Tibial nerve (tissue), 4 donors: ENCODE data around the gene STIM1. TPM values are rescaled to one million over a fixed set of nuclear protein-coding genes. Genes with fewer than 3 reads are reported as not detected.

Experiments used
- DNase-seq, 2 donors: peaks; one replicate each; pipeline ENCODE4 v3.0.0-alpha.2; 2019; ENCODE audit warnings: low spot score in 2 of 2
- H3K27ac ChIP-seq, 4 donors: fragments of 200-600 bp; sonication (generic) in 3 of 4; one replicate each; pipeline ENCODE4 v1.5.1; 2017 to 2019; ENCODE audit warnings: mild to moderate bottlenecking in 1 of 4
- H3K27me3 ChIP-seq, 2 donors: fragments of 200-600 bp; sonication (generic) in 1 of 2; one replicate each; pipeline versions ENCODE4 v1.5.1 to v1.6.0; 2017 to 2019
- H3K36me3 ChIP-seq, 3 donors: fragments of 200-600 bp; sonication (generic); one replicate each; pipeline ENCODE4 v1.5.1; 2018 to 2019
- H3K4me1 ChIP-seq, 4 donors: fragments of 200-600 bp; sonication (generic) in 3 of 4; one replicate each; pipeline ENCODE4 v1.5.1; 2017 to 2019
- H3K4me3 ChIP-seq, 4 donors: fragments of 200-600 bp; sonication (generic) in 3 of 4; one replicate each; pipeline ENCODE4 v1.5.1; 2017 to 2019; ENCODE audit warnings: mild to moderate bottlenecking in 1 of 4, moderate library complexity in 1 of 4
- H3K9me3 ChIP-seq, 4 donors: fragments of 200-600 bp; sonication (generic) in 3 of 4; one replicate each; pipeline ENCODE4 v1.5.1; 2017 to 2019
- EP300 ChIP-seq, 2 donors: sonication (generic); formaldehyde crosslinking; IDR thresholded peaks; one replicate each; pipeline ENCODE4 v1.6.1; 2017; ENCODE audit warnings: antibody characterized with exemption in 2 of 2, mild to moderate bottlenecking in 1 of 2
- POLR2A ChIP-seq, 2 donors: fragments of 450-650 bp; IDR thresholded peaks; one replicate each; pipeline ENCODE4 v1.6.1; 2017; ENCODE audit warnings: antibody characterized with exemption in 2 of 2, mild to moderate bottlenecking in 2 of 2, moderate library complexity in 2 of 2
- whole genome bisulfite sequencing, 2 donors: methylation state at CpG; one replicate each; pipeline ENCODE4 v1.1.5; 2018; 5-methylcytosine and 5-hydroxymethylcytosine counted together
- total RNA-seq, 4 donors: library from RNA; depleted of rRNA; stranded (reverse); fragments of >200 nt; gene quantifications; one replicate each; pipeline ENCODE4 v1.1.0, GENCODE V29; 2016
- TF ChIP-seq, protein P1 (sequence below), 5 experiments: fragments of 200-600 bp in 3 of 5; fragments of 450-650 bp in 2 of 5; sonication (generic) in 3 of 5; IDR thresholded peaks; one replicate each; pipeline ENCODE4 v1.5.1; 2016 to 2019; ENCODE audit warnings: antibody characterized with exemption in 5 of 5, mild to moderate bottlenecking in 3 of 5, moderate library complexity in 2 of 5

STIM1 gene
- total RNA-seq, 4 donors from 2014 or later, result 51.3 to 70.1 (median 59.8) TPM

DNA sequence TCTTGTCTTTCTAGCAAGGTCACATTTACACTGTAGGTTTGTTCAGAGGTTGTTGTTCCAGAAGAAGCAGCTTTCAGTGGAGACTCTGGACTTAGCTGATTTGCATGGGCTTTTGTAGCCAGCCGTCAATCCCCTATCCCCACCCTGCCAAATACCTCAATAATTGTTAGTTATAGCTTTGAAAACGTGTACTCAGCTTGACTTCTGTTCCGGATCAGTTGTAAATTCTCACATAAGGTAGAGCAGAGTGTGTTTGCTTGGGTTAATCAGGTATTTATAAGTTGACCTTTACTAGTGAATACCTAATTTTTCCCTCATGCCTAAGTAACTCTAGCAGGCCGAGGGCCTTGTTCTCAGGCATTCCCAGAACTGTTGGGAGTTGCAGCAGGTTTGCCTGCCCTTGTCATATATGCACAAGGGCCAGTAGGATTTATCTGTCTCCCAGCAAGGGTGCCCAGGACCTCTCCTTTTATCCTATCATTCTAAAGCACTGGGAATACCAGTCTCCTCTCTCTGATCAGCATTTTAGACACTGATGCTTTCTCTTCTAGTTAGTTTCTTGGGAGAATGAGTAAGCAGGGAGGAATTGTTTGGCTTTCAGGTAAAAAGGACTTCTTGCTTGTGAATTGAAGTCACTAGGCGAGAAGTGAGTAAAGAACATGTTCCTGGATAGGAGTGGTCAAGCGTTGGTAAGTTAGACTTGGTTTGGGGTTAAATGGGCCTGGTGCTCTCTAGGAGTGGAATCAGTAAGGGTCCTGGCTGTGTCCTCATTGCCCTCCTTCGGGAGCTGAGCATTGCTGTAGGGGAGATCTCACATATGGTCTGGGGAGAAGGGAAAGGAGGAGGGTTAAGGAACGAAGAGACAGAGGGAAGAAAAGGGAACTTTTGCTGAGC lies 22.1 kb downstream of the STIM1 start:
- peak overlapping the region in 1 of 4 donors; percentile 18 for H3K27ac ChIP-seq
- no peak overlapping the region for H3K4me3 ChIP-seq

DNA sequence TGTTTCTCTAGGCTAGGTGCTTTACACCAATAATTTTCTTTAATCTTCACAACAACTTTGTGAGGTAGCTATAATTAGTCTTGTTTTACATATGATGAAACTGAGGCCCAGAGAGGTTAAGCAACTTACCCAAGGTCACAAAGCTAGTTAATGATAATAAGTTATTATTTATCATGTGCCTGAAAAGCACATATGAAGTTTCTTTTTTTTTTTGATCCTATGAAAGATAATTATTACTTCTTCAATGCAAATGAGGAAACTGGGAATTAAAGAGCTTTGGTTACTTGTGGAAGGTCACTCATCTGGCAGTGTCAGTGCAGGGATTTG lies 22.8 kb downstream of the STIM1 start:
- Histone ChIP-seq H3K27me3 (no peaks in the 10 kb centered on the region), H3K4me1 (peaks cover 0 to 46% (median 26%) of the 10 kb centered on the region in 4 donors), H3K4me3 (no peak overlapping the region), H3K27ac (no peak overlapping the region), H3K9me3 (no peaks in the 10 kb centered on the region), H3K36me3 (no peaks in the 10 kb centered on the region)
- no peak for TF ChIP-seq EP300 (IDR thresholded peaks at IDR 0.05)
- TF ChIP-seq, protein P1, sequence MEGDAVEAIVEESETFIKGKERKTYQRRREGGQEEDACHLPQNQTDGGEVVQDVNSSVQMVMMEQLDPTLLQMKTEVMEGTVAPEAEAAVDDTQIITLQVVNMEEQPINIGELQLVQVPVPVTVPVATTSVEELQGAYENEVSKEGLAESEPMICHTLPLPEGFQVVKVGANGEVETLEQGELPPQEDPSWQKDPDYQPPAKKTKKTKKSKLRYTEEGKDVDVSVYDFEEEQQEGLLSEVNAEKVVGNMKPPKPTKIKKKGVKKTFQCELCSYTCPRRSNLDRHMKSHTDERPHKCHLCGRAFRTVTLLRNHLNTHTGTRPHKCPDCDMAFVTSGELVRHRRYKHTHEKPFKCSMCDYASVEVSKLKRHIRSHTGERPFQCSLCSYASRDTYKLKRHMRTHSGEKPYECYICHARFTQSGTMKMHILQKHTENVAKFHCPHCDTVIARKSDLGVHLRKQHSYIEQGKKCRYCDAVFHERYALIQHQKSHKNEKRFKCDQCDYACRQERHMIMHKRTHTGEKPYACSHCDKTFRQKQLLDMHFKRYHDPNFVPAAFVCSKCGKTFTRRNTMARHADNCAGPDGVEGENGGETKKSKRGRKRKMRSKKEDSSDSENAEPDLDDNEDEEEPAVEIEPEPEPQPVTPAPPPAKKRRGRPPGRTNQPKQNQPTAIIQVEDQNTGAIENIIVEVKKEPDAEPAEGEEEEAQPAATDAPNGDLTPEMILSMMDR (IDR thresholded peaks at IDR 0.05), result no peak
- TF ChIP-seq POLR2A (IDR thresholded peaks at IDR 0.05), result no peak
- no peak for DNase-seq

More for the DNA sequence above, 22.1 kb downstream of the STIM1 start:
- no peaks in the 10 kb centered on the region for H3K27me3 ChIP-seq
- TF ChIP-seq, protein P1 (IDR thresholded peaks at IDR 0.05), result no peak
- TF ChIP-seq EP300 (IDR thresholded peaks at IDR 0.05) (no peak), POLR2A (IDR thresholded peaks at IDR 0.05) (no peak)
- DNase-seq, result no peak
- 71 to 72% methylated on average over 8 of the region's 8 CpGs for WGBS, 2 donors
- no peaks in the 10 kb centered on the region for H3K9me3 ChIP-seq
- H3K4me1 ChIP-seq, result peaks cover 0 to 46% (median 26%) of the 10 kb centered on the region in 4 donors
- H3K36me3 ChIP-seq, result no peaks in the 10 kb centered on the region

DNA sequence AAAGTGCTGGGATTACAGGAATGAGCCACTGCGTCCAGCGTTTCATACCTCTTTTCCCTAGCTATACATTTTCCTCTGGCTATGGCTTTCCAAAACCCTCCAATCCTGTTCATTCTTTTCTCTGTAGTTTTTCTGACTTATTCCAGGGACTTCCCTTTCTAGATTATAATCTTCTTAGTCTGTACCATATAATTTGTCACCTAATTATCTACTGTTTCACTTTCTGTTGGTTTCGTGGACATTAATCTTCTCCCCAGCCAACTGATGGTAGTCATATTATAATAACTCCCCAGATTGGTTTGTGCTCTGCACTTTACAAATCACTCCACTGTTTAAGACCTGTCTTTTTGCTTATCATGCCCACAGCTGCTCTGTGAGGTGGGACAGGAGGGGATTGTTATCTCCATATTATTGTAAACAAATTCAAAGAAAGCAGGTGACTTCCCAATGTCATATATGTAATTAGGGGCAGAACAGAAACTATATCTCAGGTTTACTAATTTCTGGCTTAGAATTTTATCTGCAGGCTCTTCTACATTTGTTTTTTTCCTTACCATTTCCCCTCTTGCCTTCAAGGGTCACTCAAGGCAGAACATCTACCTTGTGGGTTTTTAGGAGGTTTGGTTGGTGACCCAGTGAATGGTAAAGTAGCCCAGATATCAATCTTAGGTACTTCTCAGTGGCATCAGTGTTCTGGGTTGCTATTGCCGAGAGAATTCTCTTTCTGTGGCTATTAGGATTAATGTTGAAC lies 23.9 kb downstream of the STIM1 start:
- peak overlapping the region in 3 of 4 donors; percentile 47 to 70 (median 68) for H3K27ac ChIP-seq
- no peaks in the 10 kb centered on the region for H3K36me3 ChIP-seq
- WGBS, 2 donors, result 49 to 68% methylated on average over 3 to 4 of the region's 4 CpGs
- H3K9me3 ChIP-seq, result no peaks in the 10 kb centered on the region
- H3K4me1 ChIP-seq, result peaks cover 0 to 45% (median 26%) of the 10 kb centered on the region in 4 donors
- H3K27me3 ChIP-seq, result no peaks in the 10 kb centered on the region
- DNase-seq, result no peak
- TF ChIP-seq POLR2A (IDR thresholded peaks at IDR 0.05), result no peak
- no peak overlapping the region for H3K4me3 ChIP-seq

DNA sequence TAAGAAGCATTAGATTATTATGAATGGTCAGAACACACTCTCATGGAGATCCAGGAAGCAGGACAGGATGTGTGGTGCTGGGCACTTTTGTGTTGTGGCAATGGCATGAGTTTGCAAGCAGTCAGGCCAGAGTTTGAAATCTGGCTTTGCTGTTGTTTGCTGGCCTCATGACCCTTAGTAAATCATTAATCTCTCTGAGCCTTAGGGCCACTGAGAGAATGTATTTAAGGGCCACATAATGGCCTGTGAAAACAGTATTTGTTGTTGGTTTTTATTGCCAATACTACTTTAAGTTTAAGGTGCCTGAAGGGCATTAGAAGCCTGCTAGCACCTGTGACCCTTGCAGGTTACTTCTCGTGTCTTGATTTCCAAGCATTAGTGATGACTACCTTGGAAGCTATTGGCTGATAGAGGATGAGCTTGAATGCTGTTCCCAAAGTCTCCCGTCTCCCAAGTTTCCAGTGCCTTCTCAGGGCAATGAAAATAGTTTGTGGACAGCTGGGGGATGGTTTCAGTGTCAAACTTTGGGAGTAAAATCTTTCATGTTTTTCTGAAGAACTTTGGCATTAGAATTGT lies 24.6 kb downstream of the STIM1 start:
- no peaks in the 10 kb centered on the region for H3K27me3 ChIP-seq
- no peaks in the 10 kb centered on the region for H3K36me3 ChIP-seq
- WGBS, 2 donors, result 61 to 77% methylated on average over 2 of the region's 2 CpGs
- DNase-seq, result no peak
- H3K4me1 ChIP-seq, result peaks cover 0 to 48% (median 26%) of the 10 kb centered on the region in 4 donors
- peak overlapping the region in 2 of 4 donors; percentile 68 to 70 for H3K27ac ChIP-seq
- H3K4me3 ChIP-seq, result no peak overlapping the region
- H3K9me3 ChIP-seq, result no peaks in the 10 kb centered on the region
- TF ChIP-seq, protein P1 (IDR thresholded peaks at IDR 0.05), result no peak
- TF ChIP-seq POLR2A (IDR thresholded peaks at IDR 0.05) (no peak), EP300 (IDR thresholded peaks at IDR 0.05) (no peak)

DNA sequence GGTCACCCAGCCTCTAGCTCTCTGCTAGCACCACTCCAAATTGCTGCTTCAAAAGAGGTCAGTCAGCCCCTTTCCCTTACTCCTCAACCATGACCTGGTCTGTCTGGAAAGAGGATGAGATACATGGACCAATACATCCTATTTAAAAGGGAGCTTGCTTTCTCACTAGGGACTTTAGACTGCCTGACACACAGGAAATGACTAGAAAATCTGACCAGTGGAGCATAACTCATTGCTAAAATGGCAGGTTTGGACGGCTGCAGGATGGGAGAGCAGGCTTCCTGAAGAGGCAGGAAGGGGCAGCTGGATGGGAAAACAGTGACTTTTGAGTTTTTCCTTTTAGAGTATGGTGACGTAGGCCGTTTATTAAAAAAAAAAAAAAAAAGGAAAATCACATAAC lies 25.3 kb downstream of the STIM1 start:
- H3K36me3 ChIP-seq, result no peaks in the 10 kb centered on the region
- H3K4me1 ChIP-seq, result peaks cover 0 to 48% (median 26%) of the 10 kb centered on the region in 4 donors
- 47 to 48% methylated on average over 3 of the region's 3 CpGs for WGBS, 2 donors
- H3K27me3 ChIP-seq, result no peaks in the 10 kb centered on the region
- H3K4me3 ChIP-seq, result no peak overlapping the region
- H3K9me3 ChIP-seq, result no peaks in the 10 kb centered on the region
- H3K27ac ChIP-seq, result peak overlapping the region in 2 of 4 donors; percentile 68 to 70
- no peak for DNase-seq
- TF ChIP-seq POLR2A (IDR thresholded peaks at IDR 0.05) (no peak), EP300 (IDR thresholded peaks at IDR 0.05) (no peak)
- TF ChIP-seq, protein P1 (IDR thresholded peaks at IDR 0.05), result no peak
